ENCODE results near the gene EIF4E.
"Not testable (repeated sequence)": the region's sequence is repeated elsewhere in the genome, so short reads cannot be mapped to it uniquely, and the experiment has no call there.

The EIF4E gene

DNA sequence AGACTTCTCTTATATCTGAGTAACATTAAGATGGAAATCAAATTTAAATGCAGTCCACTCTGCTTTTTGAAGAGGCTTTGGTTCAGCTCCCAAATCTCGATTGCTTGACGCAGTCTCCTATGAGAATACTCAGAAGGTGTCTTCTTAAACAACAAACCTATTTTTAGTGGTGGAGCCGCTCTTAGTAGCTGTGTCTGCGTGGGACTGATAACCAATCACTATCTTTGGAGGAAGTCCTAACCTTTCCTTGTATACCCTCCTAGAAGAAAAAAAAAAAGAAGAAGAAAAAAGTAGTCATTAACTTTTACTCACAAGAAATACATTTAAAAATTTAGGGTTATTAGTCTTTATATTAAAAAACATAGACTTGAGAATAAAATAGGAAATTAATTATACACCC, 48.0 kb downstream of the EIF4E start:
- not testable (repeated sequence) for DNase-seq (ENCODE audit: low read depth in 2 of 2)

DNA sequence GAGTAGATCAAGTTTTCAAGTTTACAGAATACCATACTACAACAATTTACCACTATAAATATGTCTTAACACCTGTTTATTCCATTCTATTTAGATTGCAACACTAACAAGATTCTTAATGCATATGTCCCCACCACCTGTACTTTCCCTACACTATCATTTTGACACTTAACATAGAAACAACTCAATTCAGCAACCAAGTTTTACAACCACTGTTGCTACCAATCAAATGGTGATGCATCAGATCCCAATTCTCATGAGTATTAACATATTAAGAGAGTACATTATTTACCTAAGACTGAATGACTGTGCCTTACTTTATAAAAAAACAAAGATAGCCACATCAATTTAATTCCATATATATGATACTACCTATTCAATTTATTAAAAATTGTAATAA, 49.4 kb downstream of the EIF4E start:
- DNase-seq (ENCODE audit: low read depth in 2 of 2) = no peak

DNA sequence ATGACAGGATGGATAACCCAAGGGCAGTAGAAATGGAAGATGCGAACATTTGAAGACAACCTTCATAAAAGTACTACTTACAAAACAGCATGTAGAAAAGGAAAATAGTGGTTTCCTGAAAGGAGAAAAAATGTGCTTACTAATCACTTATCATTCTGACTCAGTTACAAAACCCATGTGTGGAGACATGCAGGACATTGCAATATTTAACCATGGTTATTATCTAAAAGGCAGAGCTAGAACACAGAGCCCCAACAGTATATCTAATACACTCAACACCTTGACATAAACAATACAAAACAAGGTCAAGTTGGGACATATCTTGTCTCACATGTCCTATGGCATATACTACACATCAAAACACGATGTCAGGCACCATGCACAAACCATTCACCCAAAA, 55.9 kb downstream of the EIF4E start:
- no peak for DNase-seq (ENCODE audit: low read depth in 2 of 2)

DNA sequence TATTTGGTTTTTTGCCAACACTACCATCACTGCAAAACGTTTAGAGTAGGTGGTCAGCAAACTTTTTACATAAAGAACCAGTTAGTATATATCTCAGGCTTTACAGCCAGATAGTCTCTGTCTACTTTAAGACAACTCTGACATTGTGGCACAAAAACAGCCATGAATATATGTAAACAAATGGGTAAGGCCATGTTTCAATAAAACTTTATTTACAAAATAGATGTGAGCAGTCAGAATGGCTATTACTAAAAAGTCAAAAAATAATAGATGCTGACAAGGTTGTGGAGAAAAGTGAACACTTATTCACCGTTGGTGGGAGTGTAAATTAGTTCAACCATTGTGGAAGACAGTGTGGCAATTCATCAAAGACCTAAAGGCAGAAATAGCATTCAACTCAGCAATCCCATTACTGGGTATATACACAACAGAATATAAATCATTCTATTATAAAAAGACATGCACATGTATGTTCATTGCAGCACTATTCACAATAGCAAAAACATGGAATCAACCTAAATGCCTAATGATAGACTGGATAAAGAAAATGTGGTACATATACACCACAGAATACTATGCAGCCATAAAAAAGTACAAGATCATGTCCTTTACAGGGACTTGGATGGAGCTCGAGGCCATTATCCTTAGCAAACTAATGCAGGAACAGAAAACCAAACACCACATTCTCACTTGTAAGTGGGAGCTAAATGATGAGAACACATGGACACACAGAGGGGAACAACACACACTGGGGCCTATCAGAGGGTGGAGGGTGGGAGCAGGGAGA, 56.6 kb downstream of the EIF4E start:
- not testable (repeated sequence) for DNase-seq (ENCODE audit: low read depth in 2 of 2)

DNA sequence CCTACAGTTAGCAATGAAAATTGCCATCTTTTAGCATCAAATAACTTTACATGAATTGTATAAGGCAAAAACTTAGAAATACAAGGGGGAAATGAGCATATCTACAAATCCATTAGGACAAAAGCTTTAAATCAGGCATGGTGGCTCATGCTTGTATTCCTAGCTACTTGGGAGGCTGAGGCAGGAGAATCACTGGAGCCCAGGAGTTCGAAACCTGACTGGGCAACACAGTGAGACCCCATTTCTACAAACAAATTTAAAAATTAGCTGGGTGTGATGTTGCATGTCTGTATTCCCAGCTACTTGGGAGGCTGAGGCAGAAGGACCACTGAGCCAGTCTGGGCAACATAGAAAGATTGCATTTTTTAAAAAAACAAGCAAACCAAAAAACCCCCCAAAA, 61.3 kb downstream of the EIF4E start:
- no peak for DNase-seq (ENCODE audit: low read depth in 2 of 2)

DNA sequence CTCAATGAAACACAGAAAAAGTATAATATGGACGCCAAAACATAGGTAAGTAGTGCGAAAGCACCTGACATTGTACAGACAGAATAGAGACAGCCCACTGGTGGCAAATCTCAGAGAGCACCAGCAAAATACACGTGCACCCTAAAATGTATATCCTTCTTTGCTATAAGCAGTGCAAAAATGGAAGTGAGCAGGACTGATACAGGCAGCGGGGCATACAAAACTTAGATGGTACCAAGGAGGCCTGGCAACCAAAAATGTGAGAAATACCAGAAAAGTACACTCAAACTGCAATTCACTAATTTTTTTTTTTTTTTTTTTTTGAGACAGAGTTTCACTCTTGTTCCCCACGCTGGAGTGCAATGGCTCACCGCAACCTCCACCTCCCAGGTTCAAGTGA, 63.9 kb downstream of the EIF4E start:
- no peak for DNase-seq (ENCODE audit: low read depth in 2 of 2)

DNA sequence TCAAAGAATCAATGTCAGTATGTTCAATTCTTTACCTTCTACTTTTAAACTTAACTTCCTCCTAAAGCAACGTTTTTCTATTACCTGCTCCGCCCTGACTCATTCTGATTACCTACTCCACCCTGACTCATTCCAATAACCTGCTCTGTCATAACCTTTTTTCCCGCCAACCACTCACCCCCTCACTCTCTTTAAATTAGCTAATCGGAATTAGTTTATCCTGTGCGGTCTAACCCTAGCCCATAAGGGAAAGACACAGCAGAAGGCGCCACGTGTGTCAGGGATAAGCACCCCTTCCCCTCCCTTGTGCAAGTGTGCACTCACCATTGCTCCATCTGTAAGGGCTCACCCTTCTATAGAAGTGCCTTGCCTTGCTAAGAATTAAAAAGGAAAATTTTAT, 64.4 kb downstream of the EIF4E start:
- no peak for DNase-seq (ENCODE audit: low read depth in 2 of 2)

DNA sequence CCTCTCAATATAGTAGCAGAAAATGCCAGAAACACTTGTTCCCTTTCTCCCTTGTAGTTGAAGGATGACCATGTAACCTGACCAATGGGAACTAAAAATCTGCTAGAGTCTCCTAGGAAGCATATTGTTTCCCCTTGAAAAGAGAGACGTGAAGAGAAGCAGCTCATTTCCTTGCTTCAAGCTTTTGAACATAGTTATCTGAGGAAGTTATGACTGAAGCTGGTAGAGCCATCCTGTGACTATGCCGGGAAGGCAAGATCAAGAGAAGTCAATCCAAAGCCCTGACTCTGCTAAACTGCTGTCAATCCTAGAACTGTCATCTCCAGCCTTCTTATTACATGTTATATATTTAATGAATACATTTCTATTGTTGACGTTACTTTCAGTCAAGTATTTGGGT, 66.6 kb downstream of the EIF4E start:
- DNase-seq (ENCODE audit: low read depth in 2 of 2) = no peak

DNA sequence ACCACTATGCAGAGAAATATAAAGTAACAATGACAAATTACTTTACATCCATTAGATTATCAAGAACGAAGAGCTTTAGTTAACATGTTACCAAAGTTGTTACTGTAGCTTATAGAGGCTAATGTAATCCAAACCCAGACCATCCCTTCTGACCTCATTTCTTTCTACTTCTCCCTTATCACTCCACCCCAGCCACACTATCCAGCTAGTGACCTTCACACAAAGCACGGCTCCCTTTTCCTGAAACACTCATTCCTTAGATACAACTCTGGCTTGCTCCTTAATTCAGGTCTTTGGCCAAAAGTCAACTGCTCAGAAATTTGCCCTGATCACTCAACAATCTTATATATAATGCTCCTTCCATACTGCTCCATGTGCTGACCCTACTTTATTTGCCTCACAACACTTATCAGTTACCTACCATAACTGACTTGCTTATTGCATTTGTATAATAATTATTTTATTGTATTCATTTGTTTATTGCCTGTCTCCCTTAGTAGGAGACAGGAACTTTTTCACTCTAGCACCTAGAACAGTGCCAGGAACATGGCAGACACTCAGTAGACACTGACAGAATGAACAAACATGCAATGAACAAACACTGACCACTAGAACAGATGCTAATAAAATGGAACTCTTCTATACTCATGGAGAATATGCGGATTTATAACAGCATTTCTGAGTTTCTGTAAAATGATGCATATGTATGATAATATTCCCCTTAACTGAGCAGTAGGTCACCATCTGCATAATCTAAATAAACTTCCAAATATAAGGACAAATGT, 67.6 kb downstream of the EIF4E start:
- DNase-seq (ENCODE audit: low read depth in 2 of 2) = no peak

DNA sequence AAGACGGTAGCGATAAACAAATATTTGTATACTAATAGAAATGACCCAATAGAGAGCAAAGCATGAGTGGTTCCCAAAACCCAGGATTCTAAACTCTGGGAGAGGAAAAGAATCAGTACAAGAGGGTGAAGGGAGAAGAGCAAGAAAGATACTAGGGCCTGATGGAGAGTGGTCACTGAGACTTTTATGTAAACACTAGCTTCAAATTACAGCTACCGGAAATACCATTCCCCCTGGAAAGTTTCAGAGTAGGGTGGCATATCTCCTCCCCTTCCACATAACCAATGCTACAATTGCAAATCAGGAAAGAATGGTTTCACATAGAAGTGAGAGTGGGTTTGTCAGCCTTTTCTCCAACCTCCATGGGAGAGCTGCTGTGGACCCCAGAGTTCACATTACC, 77.1 kb downstream of the EIF4E start:
- DNase-seq (ENCODE audit: low read depth in 2 of 2) = no peak

DNA sequence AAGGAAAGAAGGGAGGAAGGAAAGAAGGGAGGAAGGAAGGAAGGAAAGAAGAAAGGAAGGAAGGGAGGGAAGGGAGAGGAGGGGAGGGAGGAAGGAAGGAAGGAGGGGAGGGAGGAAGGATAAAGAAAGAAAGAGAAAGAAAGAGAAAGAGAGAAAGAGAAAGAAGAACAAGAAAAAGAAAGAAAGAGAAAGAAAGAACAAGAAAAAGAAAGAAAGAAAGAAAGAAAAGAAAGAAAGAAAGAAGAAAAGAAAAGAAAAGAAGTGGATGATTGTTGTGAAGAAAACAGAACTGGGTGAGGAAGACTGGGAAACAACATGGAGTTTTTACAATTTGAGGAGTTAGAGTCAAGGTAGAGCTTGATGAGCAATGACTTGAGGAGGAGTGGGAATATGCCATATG, 78.0 kb downstream of the EIF4E start:
- DNase-seq (ENCODE audit: low read depth in 2 of 2) = no peak

DNA sequence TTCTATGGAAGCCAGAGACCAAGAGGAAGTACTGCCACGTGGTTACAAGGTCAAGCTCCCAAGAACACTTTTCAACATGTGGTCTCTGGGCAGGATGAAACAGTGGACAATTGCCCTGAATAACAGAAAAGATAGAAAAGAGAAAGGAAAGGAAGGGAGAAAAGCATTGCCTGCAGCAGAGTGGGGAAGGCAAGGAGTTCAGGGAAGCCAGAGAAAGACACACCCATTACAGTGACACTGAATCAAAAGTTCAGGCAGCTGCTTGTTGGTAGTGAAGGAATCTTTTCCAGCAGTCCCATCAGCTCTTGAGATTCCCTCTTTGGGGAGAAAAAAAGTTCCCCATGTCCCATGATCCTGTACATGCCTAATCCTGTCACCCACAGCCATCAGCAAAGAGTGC, 80.5 kb downstream of the EIF4E start:
- no peak for DNase-seq (ENCODE audit: low read depth in 2 of 2)

DNA sequence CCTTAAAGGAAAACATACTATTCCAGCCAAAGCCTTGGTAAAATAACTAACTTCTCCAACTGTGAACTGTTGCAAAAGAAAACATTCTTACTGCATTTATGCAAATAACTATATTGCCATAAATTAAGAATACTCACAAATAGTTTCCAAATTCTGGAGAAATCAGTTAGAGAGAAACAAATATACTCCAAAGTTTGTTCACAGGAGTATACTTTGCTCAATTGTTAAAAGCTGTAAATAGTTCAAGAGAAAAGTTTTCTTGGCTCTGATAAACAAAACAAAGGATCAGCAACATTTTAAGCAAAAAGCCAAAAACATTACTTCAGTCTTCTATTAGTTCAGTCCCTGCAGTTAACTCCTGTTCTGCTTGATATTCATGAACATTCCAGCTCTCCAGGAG, 83.0 kb downstream of the EIF4E start:
- no peak for DNase-seq (ENCODE audit: low read depth in 2 of 2)

DNA sequence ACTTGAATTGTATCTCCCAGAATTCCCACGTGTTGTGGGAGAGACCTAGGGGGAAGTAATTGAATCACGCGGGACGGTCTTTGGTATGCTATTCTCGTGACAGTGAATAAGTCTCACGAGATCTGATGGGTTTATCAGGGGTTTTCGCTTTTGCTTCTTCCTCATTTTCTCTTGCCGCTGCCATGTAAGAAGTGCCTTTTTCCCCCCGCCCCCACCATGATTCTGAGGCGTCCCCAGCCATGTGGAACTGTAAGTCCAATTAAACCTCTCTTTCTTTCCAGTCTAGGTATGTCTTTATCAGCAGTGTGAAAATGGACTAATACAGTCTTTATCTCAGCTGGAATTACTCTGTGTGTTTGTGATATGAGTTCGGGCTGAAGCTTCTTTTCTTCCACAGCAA, 86.0 kb downstream of the EIF4E start:
- DNase-seq (ENCODE audit: low read depth in 2 of 2) = not testable (repeated sequence)

DNA sequence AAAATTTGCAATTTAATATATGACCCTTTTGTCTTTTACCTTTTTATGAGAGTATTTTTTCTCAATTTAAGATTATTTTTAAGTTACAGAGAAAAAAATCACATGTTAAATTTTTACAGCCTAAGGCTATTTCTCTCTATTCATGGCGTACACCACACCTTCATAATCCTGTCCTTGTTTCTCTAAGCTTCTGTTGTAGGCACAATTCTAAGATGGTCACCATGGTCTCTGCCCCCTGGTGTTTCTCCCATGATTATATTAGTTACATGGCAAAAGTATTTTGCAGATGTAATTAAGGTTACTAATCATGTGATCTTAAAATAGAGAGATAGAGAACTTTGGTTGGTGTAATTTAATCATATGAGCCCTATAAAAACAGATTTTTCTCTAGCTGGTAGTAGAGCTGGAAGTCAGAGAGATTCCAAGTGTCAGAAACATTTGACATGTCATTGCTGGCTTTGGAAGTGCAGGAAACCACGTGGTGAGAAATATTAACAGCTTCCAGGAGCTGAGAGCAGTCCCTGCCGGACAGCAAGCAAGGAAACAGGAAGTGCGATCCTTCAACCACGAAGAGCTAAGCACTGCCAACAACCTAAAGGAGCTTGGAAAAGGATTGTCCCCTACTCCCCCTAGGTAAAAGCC, 89.8 kb downstream of the EIF4E start:
- DNase-seq (ENCODE audit: low read depth in 2 of 2) = no peak

DNA sequence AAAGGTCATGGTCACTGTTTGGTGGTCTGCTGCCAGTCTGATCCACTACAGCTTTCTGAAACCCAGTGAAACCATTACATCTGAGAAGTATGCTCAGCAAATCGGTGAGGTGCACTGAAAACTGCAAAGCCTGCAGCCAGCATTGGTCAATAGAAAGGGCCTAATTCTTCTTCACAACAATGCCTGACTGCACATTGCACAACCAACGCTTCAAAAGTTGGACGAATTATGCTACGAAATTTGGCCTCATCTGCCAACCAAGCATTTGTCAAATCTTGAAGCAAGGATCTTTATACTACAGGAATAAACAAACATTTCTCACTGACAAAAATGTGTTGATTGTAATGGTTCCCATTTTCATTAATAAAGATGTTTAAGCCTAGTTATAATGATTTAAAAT, 90.4 kb downstream of the EIF4E start:
- no peak for DNase-seq (ENCODE audit: low read depth in 2 of 2)

DNA sequence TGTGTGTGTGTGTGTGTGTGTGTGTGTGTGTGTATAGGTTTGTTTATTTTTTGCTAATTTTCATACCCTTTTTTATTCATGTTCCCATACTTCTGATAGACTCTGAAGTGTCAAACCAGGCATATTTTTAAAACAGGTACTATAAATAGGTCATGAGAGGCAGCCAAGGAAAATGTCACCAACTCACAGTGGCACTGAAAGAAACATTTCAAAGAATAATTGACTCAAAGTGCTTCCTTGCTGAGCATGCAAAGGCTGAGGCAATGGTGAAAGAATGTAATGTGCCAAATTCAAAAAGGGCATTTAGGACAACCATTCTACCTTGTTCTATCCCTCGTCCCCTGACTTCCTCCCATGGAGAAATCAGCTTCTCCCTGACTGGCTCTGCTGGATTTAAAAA, 95.5 kb downstream of the EIF4E start:
- no peak for DNase-seq (ENCODE audit: low read depth in 2 of 2)

DNA sequence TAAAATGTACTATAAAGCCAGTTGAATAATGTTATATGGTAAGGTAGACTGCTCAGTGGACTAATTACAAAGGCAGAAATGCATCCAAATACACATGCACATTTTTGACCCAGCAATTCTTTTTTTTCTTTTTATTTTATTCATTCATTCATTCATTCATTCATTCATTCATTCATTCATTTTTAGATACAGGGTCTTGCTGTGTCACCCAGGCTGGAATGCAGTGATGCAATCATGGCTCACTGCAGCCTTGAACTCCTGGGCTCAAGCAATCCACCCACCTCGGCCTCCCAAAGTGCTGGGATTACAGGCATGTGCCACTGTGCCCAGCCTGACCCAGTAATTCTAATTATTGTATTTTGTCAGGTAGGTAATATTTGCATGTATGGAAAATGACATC, 97.9 kb downstream of the EIF4E start:
- DNase-seq (ENCODE audit: low read depth in 2 of 2) = not testable (repeated sequence)
